GM19239 (cell line): Measurements from ENCODE around the gene SRRM4.

Source experiments
- DNase-seq: peaks from one replicate; pipeline ENCODE4 v3.0.0; 2011; ENCODE audit warnings: low spot score; ENCODE audit not compliant: insufficient read length
- FAIRE-seq: peaks from 2 replicates; lab custom pipeline; 2011; peaks lifted over from hg19 to GRCh38; lab: Jason Lieb, UNC

SRRM4 gene

DNA sequence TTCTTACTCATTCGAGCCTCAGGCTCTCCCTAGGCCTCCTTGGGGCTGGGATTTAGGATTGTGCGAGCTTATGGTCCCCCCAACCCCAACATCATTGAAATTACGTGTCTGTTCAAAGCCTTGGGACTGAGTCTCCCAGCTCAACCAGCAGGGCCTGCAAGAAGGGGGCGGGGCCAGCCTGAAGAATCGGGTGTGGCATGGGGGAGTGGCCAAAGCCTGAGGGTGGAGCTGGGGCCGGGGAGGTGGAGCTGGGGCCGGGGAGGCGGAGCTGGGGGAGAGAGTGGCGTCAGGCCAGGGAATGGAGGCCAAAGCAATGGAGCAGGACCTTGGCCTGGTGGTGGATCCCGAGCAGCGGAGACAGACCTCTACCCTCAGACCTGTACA lies 173.1 kb downstream of the SRRM4 start:
- FAIRE-seq (no peak), DNase-seq (no peak)

DNA sequence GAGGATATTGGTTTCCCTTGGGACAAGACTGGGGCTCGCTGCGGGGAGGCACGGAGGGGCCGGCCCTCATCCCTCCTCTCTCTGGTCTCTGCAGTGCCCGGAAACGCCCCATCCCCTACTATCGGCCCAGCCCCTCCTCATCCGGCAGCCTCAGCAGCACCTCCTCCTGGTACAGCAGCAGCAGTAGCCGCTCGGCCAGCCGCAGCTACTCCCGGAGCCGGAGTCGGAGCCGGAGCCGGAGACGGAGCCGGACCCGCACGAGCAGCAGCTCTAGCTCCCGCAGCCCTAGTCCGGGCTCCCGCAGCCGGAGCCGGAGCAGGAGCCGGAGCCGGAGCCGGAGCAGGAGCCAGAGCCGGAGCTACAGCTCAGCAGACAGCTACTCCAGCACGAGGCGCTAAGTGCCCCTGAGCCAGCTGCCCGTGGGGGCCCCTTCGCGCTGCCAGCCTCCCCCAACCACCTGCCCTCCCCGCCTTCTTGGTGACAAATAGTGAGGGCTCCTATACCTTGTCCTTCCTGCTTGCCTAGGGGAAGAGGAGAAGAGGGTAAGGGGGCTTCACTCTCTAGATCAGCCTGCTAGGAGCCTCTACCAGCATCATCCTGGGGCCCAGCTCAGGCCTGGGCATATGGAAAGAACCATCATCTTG lies 175.2 kb downstream of the SRRM4 start:
- DNase-seq (no peak), FAIRE-seq (no peak)

DNA sequence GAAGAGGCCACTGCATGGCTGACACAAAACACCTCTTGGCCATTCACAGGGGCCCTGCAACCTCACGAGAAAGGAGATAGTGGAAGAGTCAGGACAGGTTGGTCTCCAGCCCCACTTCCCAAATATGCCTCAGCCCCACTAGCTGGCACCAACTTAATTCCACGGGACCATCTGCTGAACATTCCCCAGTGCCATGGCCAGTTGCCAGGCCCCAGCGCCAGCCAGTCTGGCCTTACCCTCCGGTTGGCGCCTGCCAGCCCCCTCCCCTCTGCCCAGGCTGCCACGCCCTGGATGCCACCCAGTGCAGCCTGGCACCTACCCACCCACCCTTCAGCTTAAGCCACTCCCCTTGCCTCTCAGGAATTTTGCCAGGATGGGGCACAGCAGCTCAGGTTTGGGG lies 176.2 kb downstream of the SRRM4 start:
- DNase-seq (no peak), FAIRE-seq (no peak)

- FAIRE-seq (no peak), DNase-seq (no peak)
These were observed 176.6 kb downstream of the SRRM4 start for GRCh38 chr12:119157978-119158377.

DNA sequence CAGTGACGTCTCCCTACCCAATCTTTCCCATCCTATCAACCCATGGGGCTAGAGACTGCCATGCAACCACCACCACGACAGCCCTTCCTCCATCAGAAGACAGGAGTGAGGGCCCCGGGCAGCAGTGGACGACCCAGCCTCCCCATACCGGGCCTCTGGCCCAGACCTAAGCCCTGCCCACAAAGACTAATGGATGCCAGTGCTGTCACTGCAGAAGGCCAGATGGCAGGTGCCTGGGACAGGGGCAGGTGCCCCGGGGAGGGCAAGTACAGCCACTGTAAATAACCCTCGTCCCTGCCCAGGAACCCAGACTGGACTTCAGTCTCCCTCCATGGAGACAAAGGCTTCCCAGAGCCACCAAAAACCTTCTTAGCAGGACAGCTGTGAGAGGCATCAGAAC lies 177.1 kb downstream of the SRRM4 start:
- DNase-seq (no peak), FAIRE-seq (no peak)

DNA sequence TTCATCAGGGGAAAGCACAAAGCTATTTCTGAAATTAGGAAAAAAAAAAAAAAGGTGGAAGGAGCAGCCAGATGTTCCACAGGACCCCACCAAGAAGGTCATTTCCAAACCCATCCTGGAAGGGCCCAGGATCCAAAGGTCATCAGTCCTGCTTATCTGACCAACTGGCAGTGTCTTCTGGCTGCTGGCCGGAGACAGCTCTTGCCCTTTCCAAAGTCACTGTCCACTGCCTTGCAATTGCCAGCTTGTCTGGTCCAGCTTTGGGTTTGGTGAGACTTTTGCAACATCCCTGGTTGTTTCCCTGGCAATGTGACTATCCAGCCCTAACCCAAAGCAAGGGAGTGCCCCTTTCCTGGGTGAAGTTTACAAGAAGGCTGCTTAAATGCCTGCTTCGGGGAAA lies 178.5 kb downstream of the SRRM4 start:
- FAIRE-seq = no peak
- no peak for DNase-seq

DNA sequence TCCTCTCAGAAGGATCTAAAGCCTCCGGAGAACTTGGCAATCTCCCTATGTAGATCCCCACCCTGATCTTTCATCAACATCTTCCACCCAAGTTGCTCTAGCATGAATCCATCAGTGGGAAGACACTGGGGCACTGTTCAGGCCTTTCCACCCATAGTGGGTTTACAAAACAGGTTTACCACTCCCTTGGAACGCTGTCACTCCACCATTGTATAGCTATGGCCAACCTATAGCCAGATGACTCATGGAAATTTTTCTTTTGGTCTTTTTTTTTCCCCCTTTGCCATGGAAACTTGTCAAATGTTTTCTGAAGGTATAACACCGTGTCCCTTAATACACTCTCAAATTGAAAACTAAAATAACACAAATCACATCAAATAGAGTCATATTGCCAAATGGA lies 186.6 kb downstream of the SRRM4 start:
- no peak for DNase-seq
- no peak for FAIRE-seq

DNA sequence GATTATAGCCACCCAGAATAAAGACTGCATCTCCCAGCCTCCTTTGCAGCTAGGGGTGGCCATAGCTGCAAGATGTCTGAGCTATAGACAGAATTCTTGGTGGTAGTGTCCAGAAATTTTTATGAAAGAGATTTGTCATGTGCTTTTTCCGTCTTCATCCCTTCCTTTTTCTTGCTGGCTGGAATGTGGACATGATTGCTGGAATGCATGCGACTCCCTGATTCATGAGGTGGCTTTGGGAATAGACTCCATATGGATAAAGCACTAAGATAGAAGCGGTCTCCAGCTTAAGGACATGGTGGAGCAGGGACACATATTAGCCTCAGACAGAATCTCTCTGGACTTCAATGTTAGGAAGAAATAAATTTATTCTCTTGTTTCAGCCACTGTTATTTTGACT lies 187.4 kb downstream of the SRRM4 start:
- FAIRE-seq (no peak), DNase-seq (no peak)

DNA sequence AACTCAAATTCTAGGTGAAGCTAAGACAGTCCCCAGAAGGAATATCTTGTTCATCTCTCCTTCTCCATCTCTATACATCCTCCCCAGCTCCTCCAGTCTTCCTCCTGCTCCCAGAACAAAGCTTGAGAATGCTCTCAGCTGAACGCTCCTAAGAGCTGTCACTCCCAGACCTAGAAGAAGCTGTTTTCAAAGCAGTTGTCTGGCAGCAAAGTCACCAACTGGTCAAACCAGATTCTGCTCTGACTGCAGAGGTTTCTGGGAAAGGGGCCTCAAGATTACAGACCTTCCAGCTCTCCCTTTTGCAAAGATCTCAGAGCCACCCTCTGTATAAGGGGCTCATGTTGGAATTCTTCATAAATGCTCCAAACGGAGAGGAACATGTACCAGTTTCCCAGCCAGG lies 187.8 kb downstream of the SRRM4 start:
- FAIRE-seq (no peak), DNase-seq (no peak)

DNA sequence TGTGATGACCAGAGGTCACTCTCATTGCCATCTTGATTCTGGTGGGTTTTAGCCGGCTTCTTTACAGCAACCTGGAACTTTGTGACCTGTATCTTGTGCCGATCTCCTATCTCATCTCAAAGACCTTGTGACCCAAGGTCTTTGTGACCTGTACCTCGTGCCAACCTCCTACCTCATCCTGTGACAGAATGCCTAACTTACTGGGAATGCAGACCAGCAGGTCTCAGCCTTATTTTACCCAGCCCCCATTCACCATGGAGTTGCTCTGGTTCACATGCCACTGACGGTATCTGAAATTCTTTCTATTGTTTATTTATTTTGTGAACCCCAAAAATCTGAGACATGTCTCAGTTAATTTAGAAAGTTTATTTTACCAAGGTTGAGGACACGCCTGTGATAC lies 189.9 kb downstream of the SRRM4 start:
- FAIRE-seq (no peak), DNase-seq (no peak)

DNA sequence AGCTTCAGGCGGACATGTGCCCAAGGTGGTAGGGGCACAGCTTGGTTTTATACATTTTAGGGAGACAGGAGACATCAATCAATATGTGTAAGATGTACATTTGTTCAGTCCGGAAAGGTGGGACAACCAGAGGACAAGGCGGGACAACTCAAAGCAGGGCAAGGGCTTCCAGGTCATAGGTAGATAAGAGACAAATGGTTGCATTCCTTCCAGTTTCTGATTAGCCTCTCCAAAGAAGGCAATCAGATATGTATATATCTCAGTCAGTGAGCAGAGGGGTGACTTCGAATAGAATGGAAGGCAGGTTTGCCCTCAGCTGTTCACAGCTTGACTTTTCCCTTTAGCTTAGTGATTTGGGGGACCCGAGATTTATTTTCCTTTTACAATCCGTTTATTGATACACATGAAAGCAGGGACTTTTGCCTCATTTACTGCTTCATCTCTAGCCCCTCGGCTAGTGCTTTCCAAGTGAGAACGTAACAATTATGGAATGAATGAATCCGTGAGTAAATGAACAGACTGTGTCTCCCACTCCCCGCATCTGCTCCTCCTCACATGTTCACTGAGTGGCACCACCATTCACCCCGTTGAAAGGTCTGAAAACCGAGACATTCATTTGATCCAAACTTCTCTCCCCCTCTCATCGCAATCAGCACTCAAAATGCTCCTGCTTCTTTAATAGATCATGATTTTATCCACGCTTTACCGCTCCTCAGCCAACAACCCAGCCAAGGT lies 190.5 kb downstream of the SRRM4 start:
- DNase-seq (no peak), FAIRE-seq (no peak)

GRCh38 chr12:119175081-119175480 lies 193.7 kb downstream of the SRRM4 start:
- DNase-seq = no peak
- FAIRE-seq = no peak

- FAIRE-seq (no peak), DNase-seq (no peak)
These were observed 195.1 kb downstream of the SRRM4 start for GRCh38 chr12:119176267-119177055.

DNA sequence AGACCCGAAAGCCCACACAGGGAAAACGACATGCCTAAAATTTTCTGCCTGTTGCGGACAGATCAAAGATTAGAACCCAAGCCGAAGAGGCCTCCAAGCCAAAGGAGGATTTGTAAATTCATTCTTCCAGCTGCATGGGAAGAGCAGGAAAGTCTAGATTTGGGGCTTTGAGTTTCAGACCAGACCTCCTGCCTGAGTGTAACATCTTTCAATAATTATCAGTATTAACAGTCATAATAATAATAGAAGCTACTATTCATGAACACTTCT lies 195.7 kb downstream of the SRRM4 start:
- FAIRE-seq (no peak), DNase-seq (no peak)

- FAIRE-seq (no peak), DNase-seq (no peak)
These were observed 196.5 kb downstream of the SRRM4 start for GRCh38 chr12:119177724-119178380.

- FAIRE-seq = no peak
These were observed 197.4 kb downstream of the SRRM4 start, which contains the start of gene HSPB8 for GRCh38 chr12:119178544-119179334. Gene HSPB8, plus strand, starts transcription at chr12:119178931. Its CDS starts 382 bp downstream, at chr12:119179313.

DNA sequence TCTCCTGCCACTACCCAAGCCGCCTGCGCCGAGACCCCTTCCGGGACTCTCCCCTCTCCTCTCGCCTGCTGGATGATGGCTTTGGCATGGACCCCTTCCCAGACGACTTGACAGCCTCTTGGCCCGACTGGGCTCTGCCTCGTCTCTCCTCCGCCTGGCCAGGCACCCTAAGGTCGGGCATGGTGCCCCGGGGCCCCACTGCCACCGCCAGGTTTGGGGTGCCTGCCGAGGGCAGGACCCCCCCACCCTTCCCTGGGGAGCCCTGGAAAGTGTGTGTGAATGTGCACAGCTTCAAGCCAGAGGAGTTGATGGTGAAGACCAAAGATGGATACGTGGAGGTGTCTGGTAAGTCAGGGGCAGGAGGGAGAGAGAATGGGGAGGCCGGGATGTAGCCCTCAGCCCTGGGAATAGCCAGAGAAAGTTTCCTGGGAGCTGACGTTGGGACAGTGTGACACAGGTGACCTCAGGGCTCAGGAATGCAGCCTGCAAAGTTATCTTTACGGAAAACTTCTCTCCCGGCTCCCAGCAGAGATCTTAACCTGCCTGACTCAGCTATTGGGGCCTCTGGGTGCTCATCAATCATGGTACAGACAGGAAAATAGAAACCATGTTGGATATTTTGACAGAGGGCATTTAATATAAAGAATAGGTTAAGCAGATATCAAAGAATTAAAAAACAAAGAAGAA lies 198.1 kb downstream of the SRRM4 start:
- DNase-seq = no peak
- FAIRE-seq = no peak

More at GRCh38 chr12:119178544-119179334, 197.4 kb downstream of the SRRM4 start, which contains the start of gene HSPB8:
- DNase-seq = no peak

GRCh38 chr12:119180380-119181040 lies 199.2 kb downstream of the SRRM4 start:
- no peak for FAIRE-seq
- DNase-seq = no peak

DNA sequence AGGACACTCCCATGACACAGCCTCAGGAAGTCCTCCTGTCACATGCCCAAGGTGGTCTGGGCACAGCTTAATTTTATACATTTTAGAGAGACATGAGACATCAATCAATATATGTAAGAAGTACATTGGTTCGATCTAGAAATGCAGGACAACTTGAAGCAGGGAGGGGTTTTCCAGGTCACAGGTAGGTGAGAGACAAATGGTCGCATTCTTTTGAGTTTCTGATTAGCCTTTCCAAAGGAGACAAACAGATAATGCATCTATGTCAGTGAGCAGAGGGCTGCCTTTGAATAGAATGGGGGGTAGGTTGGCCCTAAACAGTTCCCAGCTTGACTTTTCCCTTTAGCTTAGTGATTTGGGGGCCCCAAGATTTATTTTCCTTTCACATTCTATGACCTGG lies 199.9 kb downstream of the SRRM4 start:
- no peak for DNase-seq

More for the DNA sequence above, 199.9 kb downstream of the SRRM4 start:
- FAIRE-seq = no peak
